CD14-positive monocyte (primary cell): Measurements from ENCODE around the gene GATA3. TPM values are rescaled to one million over a fixed set of nuclear protein-coding genes. Genes with fewer than 3 reads are reported as not detected.

Source experiments
- DNase-seq, 3 donors: peaks; one replicate each; pipeline ENCODE4 v3.0.0-alpha.2; 2011 to 2022
- H2AFZ ChIP-seq: 2 replicates; pipeline ENCODE4 v1.6.0; 2012; ENCODE audit warnings: mild to moderate bottlenecking, low read depth, low read length, inconsistent platforms; ENCODE audit not compliant: insufficient read depth, poor library complexity, severe bottlenecking
- H3K27ac ChIP-seq, 2 donors: 1 replicate in 1 of 2; 2 replicates in 1 of 2; pipeline ENCODE4 v1.5.1; 2012 to 2013; ENCODE audit warnings: low read length in 2 of 2, control low read depth in 1 of 2, inconsistent platforms in 1 of 2, low read depth in 1 of 2, mild to moderate bottlenecking in 1 of 2
- H3K27me3 ChIP-seq, 2 donors: one replicate each; pipeline versions ENCODE4 v1.6.0 to v1.6.1; 2011 to 2013; ENCODE audit warnings: low read length in 2 of 2; ENCODE audit not compliant: control insufficient read depth in 2 of 2, insufficient read depth in 2 of 2
- H3K36me3 ChIP-seq, 2 donors: replicated peaks in 1 of 2; 1 replicate in 1 of 2; 2 replicates in 1 of 2; pipeline versions ENCODE4 v1.5.1 to v1.6.1; 2012 to 2013; ENCODE audit warnings: low read length in 2 of 2, control low read depth in 1 of 2, inconsistent platforms in 1 of 2, mild to moderate bottlenecking in 1 of 2; ENCODE audit not compliant: insufficient read depth in 2 of 2, control insufficient read depth in 1 of 2
- H3K4me1 ChIP-seq, 2 donors: 1 replicate in 1 of 2; 2 replicates in 1 of 2; pipeline versions ENCODE4 v1.5.1 to v1.6.1; 2012 to 2013; ENCODE audit warnings: low read length in 2 of 2, control low read depth in 1 of 2, inconsistent platforms in 1 of 2, mild to moderate bottlenecking in 1 of 2, moderate library complexity in 1 of 2; ENCODE audit not compliant: insufficient read depth in 2 of 2, control insufficient read depth in 1 of 2
- H3K4me2 ChIP-seq: replicated peaks from 2 replicates; pipeline ENCODE3; 2012; ENCODE audit warnings: low read length, moderate library complexity, mild to moderate bottlenecking; ENCODE audit not compliant: poor library complexity, severe bottlenecking; ENCODE audit errors: extremely low read depth
- H3K4me3 ChIP-seq, 3 experiments: fragments of 200-600 bp in 1 of 3; sonication (generic) in 1 of 3; replicated peaks in 1 of 3; 1 replicate in 2 of 3; 2 replicates in 1 of 3; pipeline ENCODE4 v1.5.1; 2011 to 2013; ENCODE audit warnings: low read length in 3 of 3, mild to moderate bottlenecking in 3 of 3, control low read depth in 2 of 3, low read depth in 2 of 3, inconsistent platforms in 1 of 3, moderate library complexity in 1 of 3
- H3K79me2 ChIP-seq: 2 replicates; pipeline ENCODE4 v1.6.0; 2012; ENCODE audit warnings: mild to moderate bottlenecking, control low read depth, inconsistent platforms, low read length, moderate library complexity; ENCODE audit not compliant: insufficient read depth
- H3K9ac ChIP-seq: 2 replicates; pipeline ENCODE4 v1.6.0; 2017; ENCODE audit warnings: low read length, mild to moderate bottlenecking; ENCODE audit not compliant: insufficient read depth, poor library complexity, severe bottlenecking
- H3K9me3 ChIP-seq, 2 donors: replicated peaks in 1 of 2; 1 replicate in 1 of 2; 2 replicates in 1 of 2; pipeline versions ENCODE4 v1.5.1 to v1.6.1; 2012 to 2013; ENCODE audit warnings: low read length in 2 of 2, control low read depth in 1 of 2; ENCODE audit not compliant: control insufficient read depth in 1 of 2, insufficient read depth in 1 of 2
- H4K20me1 ChIP-seq: 2 replicates; pipeline ENCODE4 v1.6.0; 2012; ENCODE audit warnings: mild to moderate bottlenecking, low read length, control low read depth, moderate library complexity; ENCODE audit not compliant: insufficient read depth
- H3K27ac Mint-ChIP-seq, 7 donors: one replicate each; pipeline ENCODE4 v1.8.0; 2020; ENCODE audit warnings: mild to moderate bottlenecking in 7 of 7, mixed read lengths in 7 of 7, moderate library complexity in 6 of 7, inconsistent platforms in 2 of 7
- H3K27me3 Mint-ChIP-seq, 3 donors: one replicate each; pipeline ENCODE4 v1.8.0; 2021 to 2022; ENCODE audit warnings: low read depth in 3 of 3, mild to moderate bottlenecking in 3 of 3, mixed read lengths in 3 of 3, moderate library complexity in 3 of 3, inconsistent platforms in 1 of 3
- H3K36me3 Mint-ChIP-seq, 2 donors: one replicate each; pipeline ENCODE4 v1.8.0; 2020; ENCODE audit warnings: mixed read lengths in 2 of 2, inconsistent platforms in 1 of 2, mild to moderate bottlenecking in 1 of 2
- H3K4me1 Mint-ChIP-seq: one replicate; pipeline ENCODE4 v1.8.0; 2020; ENCODE audit warnings: mild to moderate bottlenecking, mixed read lengths
- H3K4me3 Mint-ChIP-seq, 2 donors: one replicate each; pipeline ENCODE4 v1.8.0; 2020; ENCODE audit warnings: mild to moderate bottlenecking in 2 of 2, mixed read lengths in 2 of 2, moderate library complexity in 1 of 2
- H3K9me3 Mint-ChIP-seq, 7 donors: one replicate each; pipeline ENCODE4 v1.8.0; 2020 to 2022; ENCODE audit warnings: mixed read lengths in 7 of 7, mild to moderate bottlenecking in 6 of 7, moderate library complexity in 6 of 7, inconsistent platforms in 2 of 7
- WGBS: methylation state at CpG from one replicate; pipeline ENCODE4 v1.1.5; 2013; ENCODE audit warnings: missing lambda C conversion rate; ENCODE audit not compliant: insufficient coverage; 5-methylcytosine and 5-hydroxymethylcytosine counted together
- intact Hi-C, 2 donors: fragments of 100-400 bp; cut with micrococcal nuclease; formaldehyde crosslinking; loops; one replicate each; pipeline versions ENCODE4 v1.15.0 to v1.15.1; 2023
- polyA plus RNA-seq, 3 donors: library from polyadenylated mRNA; depleted of rRNA in 1 of 3; unstranded in 2 of 3; stranded (reverse) in 1 of 3; fragments of 300-500 nt in 2 of 3; fragments of >200 nt in 1 of 3; fragmentation: Illumina TruSeq in 2 of 3; gene quantifications; 1 replicate in 2 of 3; 2 replicates in 1 of 3; pipeline ENCODE4 v1.2.3, GENCODE V29; 2012 to 2021
- TF ChIP-seq, protein P1 (sequence below): fragments of 200-600 bp; IDR thresholded peaks from one replicate; pipeline ENCODE4 v1.8.0; 2022; ENCODE audit warnings: antibody characterized with exemption, mild to moderate bottlenecking

GATA3 gene
- polyA plus RNA-seq, 3 donors = 0.07 to 0.08 TPM; not detected in 1

DNA sequence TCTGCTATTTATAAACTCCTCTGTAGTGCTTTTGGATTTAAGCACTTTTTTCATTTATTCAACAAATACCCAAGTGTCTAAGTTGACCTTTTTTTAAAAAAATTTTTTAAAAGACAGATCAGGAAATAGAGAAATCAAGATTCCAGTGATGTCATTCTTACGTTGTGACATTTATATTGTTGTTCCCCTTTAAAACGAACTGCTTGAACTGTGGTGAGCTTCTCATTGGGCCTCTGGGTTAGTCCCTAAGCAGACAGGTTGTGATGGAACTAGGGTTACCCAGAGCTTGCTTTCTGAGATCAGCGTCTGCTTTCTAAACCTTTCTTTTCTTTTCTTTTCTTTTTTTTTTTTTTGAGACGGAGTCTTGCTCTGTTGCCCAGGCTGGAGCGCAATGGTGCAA, 22.4 kb downstream of the GATA3 start:
- Histone ChIP-seq H3K27ac (no peak overlapping the region), H3K9ac (no peak overlapping the region), H2AFZ (no peak overlapping the region), H3K36me3 (no peaks in the 10 kb centered on the region), H3K9me3 (no peaks in the 10 kb centered on the region), H3K4me3 (no peak overlapping the region), H3K27me3 (no peaks in the 10 kb centered on the region), H3K79me2 (no peaks in the 10 kb centered on the region), H3K4me2 (no peak overlapping the region), H3K4me1 (no peaks in the 10 kb centered on the region), H4K20me1 (no peaks in the 10 kb centered on the region)
- peaks cover 0 to 2% (median 0%) of the 10 kb centered on the region in 7 donors for H3K9me3 Mint-ChIP-seq
- peaks cover 10 to 20% (median 18%) of the 10 kb centered on the region in 3 donors for H3K27me3 Mint-ChIP-seq
- WGBS = 100% methylated on average over 1 of the region's 5 CpGs
- intact Hi-C loops = no loop called here
- DNase-seq = no peak
- no peaks in the 10 kb centered on the region for H3K36me3 Mint-ChIP-seq
- no peak overlapping the region for H3K4me3 Mint-ChIP-seq
- no peak overlapping the region for H3K27ac Mint-ChIP-seq
- peaks cover 2% of the 10 kb centered on the region for H3K4me1 Mint-ChIP-seq
- TF ChIP-seq, protein P1, sequence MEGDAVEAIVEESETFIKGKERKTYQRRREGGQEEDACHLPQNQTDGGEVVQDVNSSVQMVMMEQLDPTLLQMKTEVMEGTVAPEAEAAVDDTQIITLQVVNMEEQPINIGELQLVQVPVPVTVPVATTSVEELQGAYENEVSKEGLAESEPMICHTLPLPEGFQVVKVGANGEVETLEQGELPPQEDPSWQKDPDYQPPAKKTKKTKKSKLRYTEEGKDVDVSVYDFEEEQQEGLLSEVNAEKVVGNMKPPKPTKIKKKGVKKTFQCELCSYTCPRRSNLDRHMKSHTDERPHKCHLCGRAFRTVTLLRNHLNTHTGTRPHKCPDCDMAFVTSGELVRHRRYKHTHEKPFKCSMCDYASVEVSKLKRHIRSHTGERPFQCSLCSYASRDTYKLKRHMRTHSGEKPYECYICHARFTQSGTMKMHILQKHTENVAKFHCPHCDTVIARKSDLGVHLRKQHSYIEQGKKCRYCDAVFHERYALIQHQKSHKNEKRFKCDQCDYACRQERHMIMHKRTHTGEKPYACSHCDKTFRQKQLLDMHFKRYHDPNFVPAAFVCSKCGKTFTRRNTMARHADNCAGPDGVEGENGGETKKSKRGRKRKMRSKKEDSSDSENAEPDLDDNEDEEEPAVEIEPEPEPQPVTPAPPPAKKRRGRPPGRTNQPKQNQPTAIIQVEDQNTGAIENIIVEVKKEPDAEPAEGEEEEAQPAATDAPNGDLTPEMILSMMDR = no peak

DNA sequence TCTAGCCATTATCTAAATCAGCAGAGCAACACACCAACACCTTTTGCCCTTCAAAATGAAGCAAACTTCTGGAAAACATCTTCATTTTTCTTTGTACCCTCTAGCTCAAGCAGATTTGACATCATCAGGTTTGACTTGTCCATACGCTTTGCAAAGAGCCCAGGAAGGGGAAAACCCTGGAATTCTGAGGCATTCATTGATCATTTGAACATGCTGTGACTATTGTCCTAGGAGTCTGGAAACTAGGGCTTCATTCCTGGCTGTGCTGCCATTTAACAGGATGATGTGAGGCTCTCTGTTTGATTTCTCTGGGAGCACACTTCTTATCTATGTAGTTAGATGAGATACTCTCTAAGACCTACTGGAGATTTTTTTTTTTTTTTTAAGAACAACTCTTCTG, 23.5 kb downstream of the GATA3 start:
- Mint-ChIP-seq H3K4me3 (no peak overlapping the region), H3K9me3 (peaks cover 0 to 2% (median 0%) of the 10 kb centered on the region in 7 donors), H3K36me3 (no peaks in the 10 kb centered on the region), H3K4me1 (peaks cover 2% of the 10 kb centered on the region), H3K27ac (no peak overlapping the region), H3K27me3 (peaks cover 5 to 24% (median 15%) of the 10 kb centered on the region in 3 donors)
- Histone ChIP-seq H4K20me1 (no peaks in the 10 kb centered on the region), H3K4me2 (no peak overlapping the region), H3K79me2 (no peaks in the 10 kb centered on the region), H3K4me3 (no peak overlapping the region), H3K36me3 (no peaks in the 10 kb centered on the region), H3K9me3 (no peaks in the 10 kb centered on the region), H2AFZ (no peak overlapping the region), H3K4me1 (no peaks in the 10 kb centered on the region), H3K27ac (no peak overlapping the region), H3K9ac (no peak overlapping the region), H3K27me3 (no peaks in the 10 kb centered on the region)
- DNase-seq = no peak
- TF ChIP-seq, protein P1 = no peak
- intact Hi-C loops = no loop called here
- 88% methylated on average over 1 of the region's 1 CpG for WGBS
